OCI-LY1 (cell line): ENCODE measurements around the gene ARFGAP3.

Experiments used
- H2AFZ ChIP-seq: fragments of 200-600 bp; sonication (generic), shearing (Covaris generic); 2 replicates; pipeline ENCODE4 v1.6.0; 2014; ENCODE audit warnings: antibody characterized with exemption, mild to moderate bottlenecking, low read length
- H3F3A ChIP-seq: fragments of 200-600 bp; sonication (generic), shearing (Covaris generic); 2 replicates; pipeline ENCODE4 v1.6.0; 2014; ENCODE audit warnings: mild to moderate bottlenecking, antibody characterized with exemption, low read length, moderate library complexity; ENCODE audit not compliant: insufficient read depth
- H3K27ac ChIP-seq: fragments of 200-600 bp; sonication (generic); 2 replicates; pipeline ENCODE4 v1.5.1; 2014; ENCODE audit warnings: low read length, mixed run types, mild to moderate bottlenecking, low read depth; ENCODE audit not compliant: poor library complexity, severe bottlenecking
- H3K27me3 ChIP-seq: fragments of 200-600 bp; sonication (generic); 2 replicates; pipeline ENCODE4 v1.6.0; 2014; ENCODE audit warnings: antibody characterized with exemption, mild to moderate bottlenecking, low read length, moderate library complexity; ENCODE audit not compliant: insufficient read depth
- H3K36me3 ChIP-seq: fragments of 200-600 bp; sonication (generic); 2 replicates; pipeline ENCODE4 v1.6.1; 2014; ENCODE audit warnings: mild to moderate bottlenecking, antibody characterized with exemption, low read length, moderate library complexity, mixed read lengths; ENCODE audit not compliant: insufficient read depth
- H3K4me1 ChIP-seq: fragments of 200-600 bp; sonication (generic); 2 replicates; pipeline ENCODE4 v1.5.1; 2014; ENCODE audit warnings: mild to moderate bottlenecking, low read length, moderate library complexity; ENCODE audit not compliant: insufficient read depth, severe bottlenecking
- H3K4me2 ChIP-seq: fragments of 200-600 bp; sonication (generic), shearing (Covaris generic); 2 replicates; pipeline ENCODE4 v1.6.1; 2014; ENCODE audit warnings: low read length
- H3K4me3 ChIP-seq: fragments of 200-600 bp; sonication (generic); 2 replicates; pipeline ENCODE4 v1.5.1; 2014; ENCODE audit warnings: low read length, low read depth, mild to moderate bottlenecking, mixed read lengths; ENCODE audit not compliant: poor library complexity, severe bottlenecking
- H3K79me2 ChIP-seq: fragments of 200-600 bp; shearing (Covaris generic); 2 replicates; pipeline ENCODE4 v1.6.1; 2016; ENCODE audit warnings: mixed run types, low read length, mixed read lengths; ENCODE audit not compliant: insufficient read depth
- H3K9ac ChIP-seq: fragments of 200-600 bp; sonication (generic), shearing (Covaris generic); 2 replicates; pipeline ENCODE4 v1.6.1; 2014; ENCODE audit warnings: mild to moderate bottlenecking, low read length, mixed read lengths
- H3K9me2 ChIP-seq: fragments of 200-600 bp; sonication (generic), shearing (Covaris generic); 2 replicates; pipeline ENCODE4 v1.6.1; 2014; ENCODE audit warnings: low read depth, mild to moderate bottlenecking, low read length, mixed read lengths
- H3K9me3 ChIP-seq: fragments of 200-600 bp; shearing (Covaris generic); 2 replicates; pipeline ENCODE4 v1.6.1; 2014; ENCODE audit warnings: low read length, mixed read lengths
- H4K20me1 ChIP-seq: fragments of 200-600 bp; sonication (generic), shearing (Covaris generic); 2 replicates; pipeline ENCODE4 v1.6.0; 2016; ENCODE audit warnings: mild to moderate bottlenecking, low read length; ENCODE audit not compliant: insufficient read depth
- CTCF ChIP-seq: fragments of 200-600 bp; sonication (generic), shearing (Covaris generic); IDR thresholded peaks from 2 replicates; pipeline ENCODE4 v1.5.1; 2017; ENCODE audit warnings: mild to moderate bottlenecking, antibody characterized with exemption, low read length, moderate library complexity, mixed read lengths
- EZH2 ChIP-seq: fragments of 200-600 bp; sonication (generic), shearing (Covaris generic); IDR thresholded peaks from 2 replicates; pipeline ENCODE4 v1.8.0; 2017; ENCODE audit warnings: borderline replicate concordance, mixed run types, mild to moderate bottlenecking, antibody characterized with exemption, low read length, moderate library complexity, mixed read lengths

Gene ARFGAP3

GRCh38 chr22:42848941-42849550 is 8.0 kb downstream of the ARFGAP3 start:
- Histone ChIP-seq H3K27ac (no peak overlapping the region), H3K36me3 (no peaks in the 10 kb centered on the region; the same call in 1 of the 2 replicates), H2AFZ (no peak overlapping the region), H3K79me2 (no peaks in the 10 kb centered on the region), H3K27me3 (peaks cover 2% of the 10 kb centered on the region; the same call in 1 of the 2 replicates), H3K4me2 (no peak overlapping the region), H3K9me3 (no peaks in the 10 kb centered on the region), H3K9me2 (no peaks in the 10 kb centered on the region), H3K4me1 (no peaks in the 10 kb centered on the region), H3K4me3 (no peak overlapping the region), H3K9ac (no peak overlapping the region), H4K20me1 (no peaks in the 10 kb centered on the region), H3F3A (no peaks in the 10 kb centered on the region)
- TF ChIP-seq CTCF (no peak), EZH2 (no peak)

- Histone ChIP-seq H3K36me3 (no peaks in the 10 kb centered on the region; the same call in 1 of the 2 replicates), H3K4me3 (no peak overlapping the region), H3F3A (no peaks in the 10 kb centered on the region), H3K27ac (no peak overlapping the region), H4K20me1 (no peaks in the 10 kb centered on the region), H3K79me2 (no peaks in the 10 kb centered on the region), H2AFZ (no peak overlapping the region), H3K4me2 (no peak overlapping the region), H3K9me3 (no peaks in the 10 kb centered on the region), H3K9me2 (no peaks in the 10 kb centered on the region), H3K9ac (no peak overlapping the region), H3K27me3 (no peaks in the 10 kb centered on the region), H3K4me1 (no peaks in the 10 kb centered on the region)
- TF ChIP-seq EZH2 (no peak), CTCF (no peak)
These were observed 10.0 kb downstream of the ARFGAP3 start for GRCh38 chr22:42847110-42847509.

- Histone ChIP-seq H3K4me2 (no peak overlapping the region), H3K9me3 (no peaks in the 10 kb centered on the region), H4K20me1 (no peaks in the 10 kb centered on the region), H3K79me2 (no peaks in the 10 kb centered on the region), H3K27me3 (no peaks in the 10 kb centered on the region), H3K4me1 (no peaks in the 10 kb centered on the region), H3F3A (no peaks in the 10 kb centered on the region), H3K4me3 (no peak overlapping the region), H3K9me2 (no peaks in the 10 kb centered on the region), H3K36me3 (no peaks in the 10 kb centered on the region; the same call in 1 of the 2 replicates), H3K27ac (no peak overlapping the region), H2AFZ (no peak overlapping the region), H3K9ac (no peak overlapping the region)
- TF ChIP-seq CTCF (no peak), EZH2 (no peak)
These were observed 12.3 kb downstream of the ARFGAP3 start for GRCh38 chr22:42844756-42845155.
